Pons (tissue), 1 donor: ENCODE results near the gene RASSF1.

Experiments used
- DNase-seq: peaks from one replicate; pipeline ENCODE4 v3.0.0-alpha.2; 2016; ENCODE audit warnings: low spot score

Gene RASSF1

DNA sequence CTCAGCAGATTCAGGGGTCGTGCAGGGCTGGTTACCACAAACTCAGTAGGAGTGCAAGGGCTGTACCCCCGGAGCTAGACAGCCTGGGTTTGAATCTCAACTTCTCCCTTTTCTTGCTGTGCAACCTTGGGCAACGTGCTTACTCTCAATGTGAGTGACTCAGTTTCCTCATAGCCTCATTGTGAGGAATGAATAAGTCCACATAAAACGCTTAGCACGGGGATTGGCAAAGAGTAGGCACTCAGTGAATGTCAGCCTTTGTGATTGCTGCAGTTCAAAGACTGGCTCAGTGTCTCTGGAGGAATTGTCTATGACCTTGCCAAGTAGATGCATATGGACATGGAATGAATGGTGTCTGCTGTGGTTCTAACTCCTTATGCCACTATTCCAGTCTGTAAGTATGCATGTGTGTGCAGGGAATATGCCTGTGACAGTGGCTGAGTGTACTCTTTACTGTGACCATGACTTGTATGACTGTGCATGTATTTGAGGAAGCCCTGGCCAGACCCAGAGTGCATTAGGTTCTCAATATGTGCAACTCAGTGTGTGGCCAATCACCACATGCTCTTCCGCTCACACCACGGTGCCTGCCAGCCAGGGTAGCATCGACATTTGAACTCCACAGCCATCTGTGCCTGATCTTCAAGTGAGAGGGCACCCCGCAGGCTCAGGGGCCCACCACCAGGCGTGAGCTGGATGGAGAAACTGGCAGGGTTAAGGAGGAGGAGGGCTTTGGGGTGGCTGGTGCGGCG is 40.5 kb downstream of the RASSF1 start:
- peak; percentile 98 for DNase-seq

DNA sequence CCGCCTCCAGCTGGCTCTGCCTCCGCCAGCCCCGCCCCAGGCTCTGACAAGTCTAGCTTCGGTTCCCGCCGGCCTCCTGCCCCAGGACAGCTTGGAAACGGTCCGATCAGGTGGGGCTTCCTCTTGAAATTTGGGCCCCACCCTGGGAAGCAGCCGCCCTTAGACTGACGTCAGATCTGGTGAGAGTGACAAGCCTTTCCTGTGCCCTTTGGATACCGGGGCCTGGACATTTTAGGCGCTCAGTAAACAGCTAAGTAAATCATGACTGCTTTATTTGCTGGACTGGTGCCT is 41.1 kb downstream of the RASSF1 start:
- no peak for DNase-seq

DNA sequence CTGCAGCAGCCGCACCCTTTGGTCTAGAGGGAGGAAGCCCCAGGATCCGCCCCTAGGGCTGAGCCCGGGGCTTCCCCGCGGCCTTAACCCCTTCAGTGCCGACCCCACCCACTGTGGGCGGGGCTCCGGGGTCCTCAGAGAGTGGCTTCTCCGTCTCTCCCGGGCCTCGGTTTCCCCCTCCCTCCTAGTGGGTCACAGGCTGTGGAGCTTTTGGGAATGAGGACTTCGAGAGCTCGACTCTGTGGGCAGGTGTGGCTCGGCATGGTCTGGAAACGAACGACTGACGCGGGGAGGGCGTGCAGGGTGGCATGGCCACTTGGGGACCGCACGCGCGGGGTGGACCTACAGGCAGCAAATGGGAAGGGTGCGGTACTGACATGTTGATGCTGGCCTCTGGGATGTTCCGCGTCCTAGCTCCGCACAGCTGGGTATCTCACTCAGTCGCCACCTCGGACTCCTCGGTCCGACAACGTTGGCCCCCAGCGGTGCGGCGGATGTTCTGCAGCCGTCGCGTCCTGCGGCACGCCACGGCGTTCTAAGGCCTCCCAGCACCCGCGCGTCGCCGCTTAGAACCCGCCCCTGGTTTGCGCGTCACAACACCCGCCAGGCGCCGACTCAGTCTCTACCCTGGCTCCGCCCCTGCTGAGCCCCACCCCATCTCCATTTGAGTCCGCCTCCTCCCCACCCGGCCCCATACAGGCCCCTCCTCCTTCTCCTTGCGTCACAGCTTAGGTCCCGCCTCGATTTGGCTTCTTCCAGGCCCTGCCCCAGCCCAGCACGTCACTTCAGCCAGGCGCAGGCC is 41.6 kb downstream of the RASSF1 start, which contains the start of the genes HYAL3 and NAA80:
Gene HYAL3, minus strand, starts transcription at position 570 of the 802 bp plus-strand sequence. CDS start 3,803 bp downstream, outside the sequence.
Gene NAA80, minus strand, starts transcription at position 570 of the 802 bp plus-strand sequence. CDS start 1,942 bp downstream, outside the sequence.
- DNase-seq, result peak; percentile 100

DNA sequence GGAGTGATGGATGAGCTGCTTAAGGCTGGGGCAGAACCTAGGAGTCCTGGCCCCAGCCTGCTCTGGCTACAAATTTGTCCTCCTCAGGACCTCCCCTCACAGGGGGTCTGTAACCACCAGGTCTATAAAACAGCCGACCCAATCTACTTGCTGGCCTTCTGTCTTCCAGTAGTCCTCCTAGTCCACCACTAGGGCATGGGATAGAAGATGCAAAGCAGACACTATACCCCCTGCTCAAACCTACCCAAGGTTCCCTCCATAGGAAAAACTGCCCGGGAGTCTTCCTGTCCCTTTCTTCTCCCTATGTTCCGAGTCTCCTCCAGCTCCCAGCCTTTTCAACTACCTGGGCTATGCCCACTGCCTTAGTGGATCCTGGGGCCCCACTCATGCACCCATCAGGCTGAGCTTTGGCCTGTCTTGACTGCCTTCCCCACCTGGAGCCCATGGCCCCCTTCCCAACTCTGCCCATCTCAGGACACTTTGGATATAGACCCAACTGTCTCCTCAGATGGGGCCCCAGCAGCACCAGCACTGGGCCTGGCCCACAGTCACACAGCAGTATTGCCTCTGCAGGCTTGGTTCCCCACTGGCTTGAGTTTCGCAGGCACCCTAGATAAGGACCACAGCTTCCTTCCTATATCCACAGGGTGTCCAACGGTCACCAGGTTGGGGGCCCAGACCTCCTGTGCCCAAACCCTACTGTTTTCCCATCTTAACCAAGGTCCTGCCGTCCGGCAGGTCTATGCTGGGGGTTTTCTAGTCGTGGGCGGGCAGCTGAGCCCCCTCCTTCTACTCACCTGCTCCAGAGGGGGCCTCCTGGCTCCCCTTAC is 42.5 kb downstream of the RASSF1 start:
- DNase-seq, result no peak

DNA sequence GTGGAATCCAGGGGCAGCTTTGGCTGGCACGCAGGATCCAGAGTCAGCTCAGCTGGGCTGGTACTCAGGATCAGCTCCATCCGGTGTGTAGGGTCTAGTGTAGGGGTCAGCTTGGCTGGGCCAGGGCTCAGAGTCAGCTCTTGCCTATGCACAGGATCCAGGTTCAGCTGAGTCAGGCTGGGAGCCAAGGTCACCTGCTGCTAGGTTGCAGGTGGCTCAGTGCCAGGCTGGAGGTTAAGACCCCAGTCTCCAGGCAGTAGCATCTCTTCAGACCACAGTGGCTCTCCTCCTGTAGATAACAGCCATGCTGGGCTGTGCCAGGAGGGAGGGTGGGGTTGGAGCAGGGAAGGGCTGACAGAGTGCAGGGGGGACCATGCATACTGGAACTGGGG is 43.3 kb downstream of the RASSF1 start:
- no peak for DNase-seq

DNA sequence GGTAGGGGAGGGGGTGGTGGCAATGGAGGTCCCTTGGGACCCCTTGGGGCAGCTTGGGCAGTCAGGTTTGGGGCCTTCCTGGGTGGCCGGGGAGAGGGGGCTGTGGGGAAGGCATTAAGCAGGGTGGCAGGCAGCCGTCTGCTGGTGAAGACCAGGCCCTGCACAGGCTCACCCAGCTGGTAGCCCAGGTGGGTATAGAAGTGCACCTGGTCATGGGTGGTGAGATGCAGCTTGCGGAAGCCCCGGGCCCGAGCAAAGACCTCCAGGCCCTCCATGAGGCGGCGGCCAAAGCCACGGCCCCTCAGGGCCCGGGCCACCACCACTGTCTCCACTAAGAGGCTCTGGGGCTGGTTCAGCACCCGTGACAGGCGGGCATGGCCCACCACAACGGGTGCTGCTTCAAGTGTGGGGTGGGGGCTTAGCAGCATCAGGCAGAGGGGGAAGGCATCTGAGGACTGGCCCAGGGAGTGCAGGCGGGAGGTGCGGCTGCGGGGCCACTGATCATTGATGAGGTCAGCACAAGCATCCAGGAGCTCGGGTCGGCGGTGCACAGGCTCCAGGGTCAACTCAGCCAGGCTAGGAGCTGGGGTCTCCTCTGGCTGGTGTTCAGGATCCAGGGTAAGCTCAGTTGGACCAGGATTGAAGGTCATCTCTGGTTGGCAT is 43.8 kb downstream of the RASSF1 start:
- DNase-seq, result no peak

DNA sequence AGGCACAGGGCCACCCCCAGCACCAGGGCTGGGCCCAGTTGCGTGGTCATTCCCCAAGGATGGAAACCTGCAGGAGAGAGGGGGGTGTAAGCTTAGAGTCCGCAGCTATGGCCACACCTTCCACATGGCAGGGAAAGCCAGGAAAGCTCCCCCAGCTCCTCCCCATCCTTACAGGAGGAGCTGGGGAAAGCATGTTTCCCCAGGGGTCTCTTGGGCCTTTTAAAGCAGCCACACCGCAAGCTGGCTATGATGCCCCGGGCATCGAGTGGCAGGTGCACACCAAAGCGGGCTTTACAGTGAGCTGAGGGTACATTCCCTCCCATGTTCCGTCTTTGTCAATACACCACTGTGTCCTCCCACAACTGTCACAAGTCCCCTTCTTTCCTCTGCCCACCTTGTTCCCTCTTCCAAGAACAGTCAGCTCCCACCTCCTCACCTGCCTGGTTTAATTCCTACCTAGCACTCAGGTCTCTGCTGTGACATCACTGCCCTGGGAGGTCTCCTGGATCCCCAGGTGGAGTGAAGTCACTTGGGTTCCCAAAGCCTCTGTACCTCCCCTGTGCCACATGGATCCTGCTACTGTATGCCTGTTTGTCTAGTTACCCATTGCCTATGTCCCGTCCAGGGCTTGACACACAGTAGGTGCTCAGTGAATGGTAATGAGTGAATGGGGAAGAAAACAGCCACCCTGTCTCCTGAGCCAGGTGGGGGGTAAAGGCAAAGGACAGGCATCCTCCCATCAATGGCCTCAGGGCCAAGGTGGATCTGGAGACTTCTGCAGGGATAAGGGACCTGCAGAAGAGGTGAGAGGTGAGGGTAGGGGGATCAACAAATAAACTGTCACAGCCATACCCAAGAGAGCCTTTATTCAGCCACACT is 44.8 kb downstream of the RASSF1 start:
- no peak for DNase-seq

DNA sequence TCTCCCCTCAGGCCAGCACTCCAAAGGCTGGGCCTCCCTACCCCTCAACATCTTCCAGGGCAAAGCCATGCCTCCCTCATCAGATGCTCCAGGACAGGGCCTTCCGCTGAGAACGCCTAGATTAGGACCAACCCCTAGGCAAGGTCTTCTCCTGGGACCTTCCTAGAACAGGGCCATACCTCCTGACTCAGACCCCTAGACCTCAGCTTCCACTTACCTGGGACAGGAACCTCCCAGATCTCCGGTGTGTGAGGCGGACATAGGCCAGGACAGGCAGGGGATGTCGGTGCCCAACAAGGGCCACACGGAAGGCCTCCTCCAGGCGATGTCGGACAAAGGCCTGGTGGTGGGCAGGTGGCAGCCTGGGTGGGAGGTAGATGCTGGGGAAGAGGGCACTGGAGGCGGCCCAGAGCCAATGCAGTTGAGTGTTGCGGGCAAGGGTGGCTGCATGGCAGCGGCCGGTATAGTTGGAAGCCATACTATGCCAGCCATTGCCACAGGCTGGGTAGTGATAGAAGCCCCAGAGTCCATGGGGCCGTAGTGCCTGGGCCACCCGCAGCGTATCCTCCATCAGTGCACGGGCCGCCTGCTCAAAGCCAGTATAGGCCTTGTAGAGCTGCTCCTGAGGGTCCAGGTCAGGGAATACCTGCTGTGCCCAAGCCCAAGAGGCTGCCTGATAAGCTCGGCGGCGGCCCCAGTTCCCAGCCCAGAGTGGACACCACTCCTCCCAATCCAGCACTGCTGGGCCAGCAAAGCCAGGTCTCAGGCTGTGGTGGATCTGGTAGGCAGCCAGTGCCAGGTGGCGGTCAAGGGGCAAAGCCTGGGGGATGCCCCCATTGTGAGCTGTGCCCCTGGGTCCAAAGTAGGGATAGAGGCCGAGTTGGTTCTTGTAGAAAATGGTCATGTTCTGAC is 45.9 kb downstream of the RASSF1 start:
- DNase-seq, result no peak

DNA sequence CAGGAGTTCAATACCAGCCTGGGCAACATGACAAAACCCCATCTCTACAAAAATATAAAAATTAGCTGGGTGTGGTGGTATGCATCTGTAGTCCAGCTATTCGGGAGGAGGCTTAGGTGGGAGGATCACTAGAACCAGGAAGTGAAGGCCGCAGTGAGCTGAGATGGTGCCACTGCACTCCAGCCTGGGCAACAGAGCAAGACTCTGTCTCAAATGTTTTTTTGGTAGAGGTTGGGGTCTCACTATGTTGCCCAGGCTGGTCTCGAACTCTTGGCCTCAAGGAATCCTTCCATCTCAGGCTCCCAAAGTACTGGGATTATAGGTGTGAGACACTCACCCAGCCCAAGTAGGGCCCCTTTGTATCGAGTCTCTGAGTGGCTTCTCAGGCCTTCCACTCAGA is 46.5 kb downstream of the RASSF1 start:
- no peak for DNase-seq

DNA sequence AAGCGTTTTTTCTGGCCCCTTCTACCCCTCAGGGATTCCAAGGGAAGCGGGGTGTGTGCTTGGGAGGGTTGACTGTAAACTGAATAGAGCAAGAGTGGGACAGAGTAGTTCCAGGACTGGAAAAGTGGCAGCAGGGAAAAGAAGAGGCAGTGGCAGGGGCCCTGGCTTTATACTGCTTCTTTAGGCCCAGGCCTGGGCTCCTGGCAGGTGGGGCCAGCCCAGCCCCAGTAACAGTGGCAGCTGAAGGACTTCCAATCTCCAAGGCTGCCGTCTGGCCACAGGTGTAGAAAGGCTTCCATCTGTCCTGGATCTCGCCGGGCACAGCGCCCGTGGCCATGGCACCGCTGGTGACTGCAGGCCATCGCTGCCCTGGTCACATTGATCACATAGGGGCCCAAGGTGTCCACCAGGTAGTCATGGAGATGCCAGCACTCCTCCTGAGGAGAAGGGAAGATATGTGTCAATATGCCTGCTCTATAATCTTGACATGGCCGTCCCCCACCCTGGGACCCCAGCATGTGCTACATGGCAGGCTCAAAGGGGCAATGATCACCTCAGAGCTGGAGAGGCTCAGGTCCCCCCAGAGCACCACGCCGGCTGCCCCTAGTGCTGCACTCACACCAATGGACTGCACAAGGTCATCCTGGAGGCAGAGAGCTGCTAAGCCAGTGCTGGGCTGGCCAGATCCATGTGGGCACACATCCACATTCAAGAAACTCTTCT is 47.4 kb downstream of the RASSF1 start:
- no peak for DNase-seq

DNA sequence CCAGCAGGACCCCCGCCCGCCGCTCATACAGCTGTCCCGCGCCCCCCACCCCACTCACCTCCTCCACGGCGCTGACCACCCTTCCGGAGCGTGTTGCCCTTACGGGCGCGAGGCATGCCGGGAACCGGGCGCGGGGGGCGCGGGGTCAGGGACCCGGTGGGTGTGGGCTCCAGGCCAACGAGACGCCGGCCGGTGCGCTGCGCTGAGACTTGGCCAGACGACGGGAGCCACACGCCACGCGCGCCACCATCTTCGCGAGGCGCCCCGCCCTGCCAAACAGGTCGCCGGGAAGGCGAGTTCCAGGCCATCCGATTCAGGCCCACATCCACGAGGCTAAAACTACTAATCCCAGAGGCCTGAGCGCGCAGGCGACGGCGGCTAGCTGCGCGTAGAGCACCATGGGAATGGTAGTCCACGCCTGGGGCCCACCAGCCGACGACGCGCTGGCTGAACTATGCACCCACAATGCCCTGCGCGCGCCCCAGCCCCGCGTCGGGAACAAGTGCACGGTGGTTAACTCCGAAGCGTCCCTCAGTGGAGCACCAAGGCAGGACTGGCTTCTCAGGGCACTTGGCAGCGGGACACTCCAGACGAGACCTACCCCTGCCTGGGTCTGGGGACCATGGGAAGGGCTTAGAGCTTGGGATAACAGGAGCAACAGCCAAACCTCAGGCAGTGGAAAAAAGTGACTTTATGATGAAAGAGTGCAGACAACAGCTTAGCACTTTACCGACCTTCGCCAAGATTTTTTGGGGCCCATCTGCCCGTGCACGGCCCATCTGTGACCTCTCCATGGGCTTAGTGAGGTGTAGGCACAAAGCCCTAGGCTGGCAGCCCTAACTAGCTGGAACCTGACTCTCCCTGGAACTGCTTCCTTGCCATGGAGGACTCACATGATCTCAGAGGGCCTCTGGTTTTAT is 48.2 kb downstream of the RASSF1 start, which contains the start of gene IFRD2:
Gene IFRD2, minus strand, starts transcription at position 271 of the 920 bp plus-strand sequence. Its CDS starts 155 bp downstream, at position 116.
- peak; percentile 97 for DNase-seq

DNA sequence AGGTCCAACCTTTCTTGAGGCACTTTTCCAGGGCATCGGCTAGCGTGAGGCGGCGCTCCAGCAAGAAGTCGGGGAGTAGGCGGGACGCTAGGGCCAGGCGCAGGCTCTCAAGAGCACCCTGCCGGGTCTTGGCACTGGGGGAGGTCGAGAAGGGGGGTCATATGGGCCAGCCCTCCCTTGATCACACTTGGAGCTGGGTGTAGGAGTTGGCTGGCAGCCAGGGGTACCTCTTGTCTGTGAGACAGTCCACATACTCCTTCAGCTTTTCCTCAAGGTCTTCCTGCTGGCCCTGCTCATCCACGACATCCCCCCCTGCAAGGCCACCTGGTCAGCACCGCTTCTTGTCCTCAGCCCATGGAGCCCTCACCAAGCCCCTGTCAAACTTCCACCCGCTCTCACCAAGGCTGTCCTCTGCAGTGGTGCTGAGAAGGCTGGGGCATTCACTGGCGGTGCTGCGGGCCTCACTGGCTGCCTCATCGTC is 50.4 kb downstream of the RASSF1 start:
- DNase-seq, result no peak

DNA sequence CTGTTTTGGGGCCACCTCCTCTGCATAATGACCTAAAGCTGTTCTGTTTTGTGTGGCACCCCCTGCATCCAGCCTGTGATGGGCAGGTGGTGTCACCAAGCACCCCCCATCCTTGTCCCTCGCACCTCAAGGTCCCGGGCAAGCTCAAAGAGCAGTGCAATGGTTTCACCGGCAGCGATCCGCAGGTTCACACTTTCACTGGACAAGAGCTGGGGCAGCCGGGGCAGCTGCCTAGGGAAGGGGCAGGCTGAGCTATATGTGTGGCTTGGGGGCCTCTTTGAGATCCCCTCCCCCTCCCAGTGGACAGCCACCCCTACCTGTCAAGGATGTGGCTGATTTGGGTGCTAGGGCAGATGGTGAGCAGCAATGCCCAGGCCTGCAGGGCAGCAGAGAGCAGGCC is 51.5 kb downstream of the RASSF1 start:
- no peak for DNase-seq

DNA sequence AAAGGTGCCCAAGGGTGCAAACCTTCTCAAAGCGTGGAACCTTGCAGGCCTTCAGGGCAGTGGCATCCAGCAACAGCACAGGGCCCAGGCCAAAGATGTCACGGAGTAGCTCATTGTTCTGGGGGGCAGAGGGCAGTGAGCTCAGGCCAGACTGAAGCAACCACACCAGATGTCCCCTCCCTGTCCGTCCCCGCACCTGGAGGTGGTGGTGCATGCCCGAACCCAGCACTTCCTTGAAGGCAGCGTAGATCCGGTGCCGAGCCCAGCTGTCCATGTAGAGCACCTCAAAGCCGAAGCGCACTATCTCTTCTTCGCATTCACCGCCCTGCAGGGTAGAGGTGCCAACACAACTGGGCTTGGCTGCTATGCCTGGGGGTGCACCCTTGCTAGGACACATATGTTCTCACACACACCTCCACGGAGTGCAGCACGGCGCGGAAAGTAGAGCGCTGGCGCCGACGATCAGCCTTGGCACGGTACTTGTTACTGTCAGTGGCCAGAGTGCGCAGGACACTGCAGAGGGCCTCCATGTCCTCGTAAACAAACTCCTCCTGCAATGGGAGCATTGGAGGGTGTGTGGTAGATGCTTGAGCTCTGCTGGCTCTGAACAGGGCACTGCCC is 52.1 kb downstream of the RASSF1 start:
- DNase-seq, result no peak

DNA sequence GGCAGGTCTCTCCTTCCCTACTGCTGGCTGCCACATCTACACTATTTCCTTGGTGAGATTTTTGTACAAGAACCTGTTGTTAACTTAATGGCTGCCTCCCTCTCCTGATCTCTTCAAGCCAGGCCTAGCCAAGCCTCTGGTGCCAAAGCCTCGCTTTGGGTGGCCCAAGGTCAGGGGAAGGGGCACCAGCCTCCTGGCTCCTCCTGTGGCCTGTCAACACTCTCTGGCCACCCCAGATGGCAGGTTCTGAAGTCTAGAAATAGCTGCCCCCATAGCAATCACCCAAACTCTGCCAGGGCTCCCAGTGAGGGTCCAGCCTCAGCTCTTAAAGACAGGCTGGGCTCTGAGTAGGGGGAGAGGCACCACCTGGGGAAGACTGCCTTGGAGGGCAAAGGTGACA is 53.4 kb downstream of the RASSF1 start:
- no peak for DNase-seq

DNA sequence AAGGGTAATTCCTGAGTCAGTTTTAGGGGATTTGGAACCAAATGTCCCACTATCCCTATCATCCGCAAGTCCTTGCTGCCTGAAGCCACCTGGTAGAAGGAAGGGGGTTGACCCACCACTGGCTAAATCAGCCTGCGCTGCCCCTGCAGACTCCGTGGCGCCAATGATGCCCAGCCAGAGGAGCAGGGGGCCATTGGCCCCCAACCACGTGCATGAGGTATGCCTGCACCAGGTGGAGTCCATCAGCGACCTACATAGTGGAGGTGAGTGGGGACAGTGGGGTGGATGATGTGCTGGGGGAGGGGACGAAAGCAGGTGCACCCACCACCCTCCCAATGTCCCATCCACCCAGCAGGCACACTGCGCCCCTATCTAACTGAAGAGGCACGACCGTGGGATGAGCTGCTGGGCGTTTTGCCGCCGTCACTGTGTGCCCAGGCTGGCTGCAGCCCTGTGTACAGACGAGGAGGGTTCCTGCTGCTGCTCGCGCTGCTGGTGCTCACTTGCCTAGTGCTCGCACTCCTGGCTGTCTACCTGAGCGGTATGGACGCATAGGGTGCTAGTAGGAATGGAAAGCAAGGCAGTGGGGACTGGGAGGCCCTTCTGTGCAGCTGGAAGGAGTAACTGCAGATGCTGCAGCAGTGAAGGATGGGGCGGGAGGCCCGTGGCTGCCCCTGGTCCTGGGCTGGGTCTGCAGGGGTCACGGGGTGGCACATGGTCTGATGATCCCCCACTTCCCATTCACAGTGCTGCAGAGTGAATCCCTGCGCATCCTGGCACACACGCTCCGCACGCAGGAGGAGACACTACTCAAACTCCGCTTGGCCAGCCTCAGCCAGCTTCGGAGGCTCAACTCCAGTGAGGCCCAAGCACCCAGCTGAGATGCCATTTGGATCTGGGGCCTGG is 54.1 kb downstream of the RASSF1 start:
- DNase-seq, result no peak
